Left ventricle myocardium inferior (tissue), 1 donor: ENCODE results near the gene IL15RA. TPM values are rescaled to one million over a fixed set of nuclear protein-coding genes. Genes with fewer than 3 reads are reported as not detected.

ENCODE experiments used
- DNase-seq: peaks from one replicate; pipeline ENCODE4 v3.0.0-alpha.2; 2020
- H3K27ac ChIP-seq: fragments of 200-600 bp; replicated peaks from 2 replicates; pipeline ENCODE4 v1.8.0; 2021
- H3K27me3 ChIP-seq: fragments of 200-600 bp; 2 replicates; pipeline ENCODE4 v1.8.0; 2021; ENCODE audit warnings: low read depth
- H3K36me3 ChIP-seq: fragments of 200-600 bp; 2 replicates; pipeline ENCODE4 v1.8.0; 2021
- H3K4me1 ChIP-seq: fragments of 200-600 bp; 2 replicates; pipeline ENCODE4 v1.8.0; 2021
- H3K4me3 ChIP-seq: fragments of 200-600 bp; 2 replicates; pipeline ENCODE4 v1.8.0; 2021; ENCODE audit warnings: mild to moderate bottlenecking, moderate library complexity
- H3K9me3 ChIP-seq: fragments of 200-600 bp; replicated peaks from 2 replicates; pipeline ENCODE4 v1.8.0; 2021
- intact Hi-C: fragments of 100-400 bp; cut with micrococcal nuclease; formaldehyde crosslinking; loops from one replicate; pipeline ENCODE4 v1.11.0; 2022
- total RNA-seq: library from RNA; stranded (reverse); fragmentation: NEBNext Ultra II Directional; extraction: Animal tissue kit (Norgen Biotek cat#: 25700); gene quantifications from one replicate; pipeline ENCODE4 v1.2.1, GENCODE V29; 2021
- TF ChIP-seq, protein P1 (sequence below): fragments of 200-600 bp; IDR thresholded peaks from 2 replicates; pipeline ENCODE4 v1.8.0; 2021; ENCODE audit warnings: antibody characterized with exemption, mild to moderate bottlenecking, borderline replicate concordance
- donor health status: DM: no; HTN: yes; CAD: no; lungs with severe emphysema.

Gene IL15RA
- total RNA-seq, 1 donor from 2014 or later = 6.0 TPM

- Histone ChIP-seq H3K27ac (peak overlapping the region; percentile 36), H3K4me1 (peaks cover 9% of the 10 kb centered on the region), H3K4me3 (no peak overlapping the region), H3K27me3 (no peaks in the 10 kb centered on the region), H3K9me3 (no peaks in the 10 kb centered on the region), H3K36me3 (no peaks in the 10 kb centered on the region)
- intact Hi-C loops = loop anchor here (5.0 to 10.0 kb wide), 2 partner anchors 73 to 390 kb away; partner anchors contain the start of gene RBM17
- DNase-seq = no peak
- TF ChIP-seq, protein P1, sequence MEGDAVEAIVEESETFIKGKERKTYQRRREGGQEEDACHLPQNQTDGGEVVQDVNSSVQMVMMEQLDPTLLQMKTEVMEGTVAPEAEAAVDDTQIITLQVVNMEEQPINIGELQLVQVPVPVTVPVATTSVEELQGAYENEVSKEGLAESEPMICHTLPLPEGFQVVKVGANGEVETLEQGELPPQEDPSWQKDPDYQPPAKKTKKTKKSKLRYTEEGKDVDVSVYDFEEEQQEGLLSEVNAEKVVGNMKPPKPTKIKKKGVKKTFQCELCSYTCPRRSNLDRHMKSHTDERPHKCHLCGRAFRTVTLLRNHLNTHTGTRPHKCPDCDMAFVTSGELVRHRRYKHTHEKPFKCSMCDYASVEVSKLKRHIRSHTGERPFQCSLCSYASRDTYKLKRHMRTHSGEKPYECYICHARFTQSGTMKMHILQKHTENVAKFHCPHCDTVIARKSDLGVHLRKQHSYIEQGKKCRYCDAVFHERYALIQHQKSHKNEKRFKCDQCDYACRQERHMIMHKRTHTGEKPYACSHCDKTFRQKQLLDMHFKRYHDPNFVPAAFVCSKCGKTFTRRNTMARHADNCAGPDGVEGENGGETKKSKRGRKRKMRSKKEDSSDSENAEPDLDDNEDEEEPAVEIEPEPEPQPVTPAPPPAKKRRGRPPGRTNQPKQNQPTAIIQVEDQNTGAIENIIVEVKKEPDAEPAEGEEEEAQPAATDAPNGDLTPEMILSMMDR = peak; percentile 86
These were observed 37.0 kb upstream of the IL15RA start for GRCh38 chr10:6014241-6014761.

- Histone ChIP-seq H3K27me3 (no peaks in the 10 kb centered on the region), H3K36me3 (no peaks in the 10 kb centered on the region), H3K9me3 (no peaks in the 10 kb centered on the region), H3K4me1 (peaks cover 9% of the 10 kb centered on the region), H3K4me3 (no peak overlapping the region), H3K27ac (peak overlapping the region; percentile 36)
- no peak for DNase-seq
- TF ChIP-seq, protein P1 = no peak
- intact Hi-C loops = loop anchor here (5.0 to 10.0 kb wide), 2 partner anchors 74 to 391 kb away; partner anchors contain the start of gene RBM17
These were observed 36.3 kb upstream of the IL15RA start for GRCh38 chr10:6013413-6014192.

DNA sequence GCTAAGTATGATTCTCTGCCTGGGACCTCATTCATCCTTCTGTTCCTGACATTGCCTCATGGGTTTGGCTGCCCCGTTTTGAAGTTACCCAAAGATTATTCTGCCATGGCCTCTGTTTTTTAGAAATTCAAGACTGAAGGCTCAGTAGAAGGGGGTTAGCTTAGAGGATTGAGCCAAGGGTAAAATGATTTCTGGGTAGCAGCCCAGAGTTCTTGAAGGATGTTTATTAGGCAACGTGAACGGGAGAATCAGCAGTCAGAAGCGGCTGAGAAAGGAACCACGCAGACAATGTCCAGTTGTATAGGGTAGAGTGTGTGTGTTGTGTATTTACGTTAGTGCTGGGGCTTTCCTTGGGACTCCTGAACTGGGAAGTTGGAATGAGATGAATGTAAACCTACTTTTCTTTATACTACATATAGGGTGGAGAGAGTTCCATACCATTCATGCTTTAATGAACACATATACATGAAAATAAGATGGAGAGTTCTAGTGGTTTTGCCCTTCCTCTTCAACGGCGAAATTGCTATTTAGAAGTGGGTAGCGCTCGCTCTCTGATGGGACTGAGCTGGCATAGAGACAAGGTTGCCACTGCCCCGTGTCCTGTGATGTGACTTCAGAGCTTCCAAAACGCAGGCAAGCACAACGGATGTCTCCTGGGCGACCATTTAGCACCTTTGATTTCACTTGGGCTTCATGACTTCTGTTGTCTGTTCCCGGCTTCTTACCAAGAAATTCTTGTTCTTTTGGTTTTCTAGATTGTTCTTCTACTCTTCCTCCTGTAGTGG is 35.0 kb upstream of the IL15RA start:
- Histone ChIP-seq H3K4me3 (no peak overlapping the region), H3K9me3 (peaks cover 5% of the 10 kb centered on the region), H3K36me3 (no peaks in the 10 kb centered on the region), H3K27me3 (no peaks in the 10 kb centered on the region), H3K27ac (no peak overlapping the region), H3K4me1 (no peaks in the 10 kb centered on the region)
- TF ChIP-seq, protein P1 = no peak
- intact Hi-C loops = loop anchor here (5.0 to 10.0 kb wide), 2 partner anchors 75 to 392 kb away; partner anchors contain the start of gene RBM17
- no peak for DNase-seq

GRCh38 chr10:6011558-6011957 is 34.2 kb upstream of the IL15RA start:
- Histone ChIP-seq H3K36me3 (no peaks in the 10 kb centered on the region), H3K4me3 (no peak overlapping the region), H3K27me3 (no peaks in the 10 kb centered on the region), H3K4me1 (no peaks in the 10 kb centered on the region), H3K9me3 (peaks cover 12% of the 10 kb centered on the region), H3K27ac (no peak overlapping the region)
- DNase-seq = no peak
- intact Hi-C loops = loop anchor here (5.0 to 10.0 kb wide), 2 partner anchors 76 to 393 kb away; partner anchors contain the start of gene RBM17
- TF ChIP-seq, protein P1 = no peak

GRCh38 chr10:6010569-6010968 is 33.2 kb upstream of the IL15RA start:
- Histone ChIP-seq H3K4me3 (no peak overlapping the region), H3K4me1 (no peaks in the 10 kb centered on the region), H3K27me3 (no peaks in the 10 kb centered on the region), H3K9me3 (peaks cover 12% of the 10 kb centered on the region), H3K27ac (no peak overlapping the region), H3K36me3 (no peaks in the 10 kb centered on the region)
- TF ChIP-seq, protein P1 = no peak
- intact Hi-C loops = loop anchor here (5.0 to 10.0 kb wide), 2 partner anchors 77 to 394 kb away; partner anchors contain the start of gene RBM17
- no peak for DNase-seq
